Cardiac fibroblast (primary cell): ENCODE data around the gene DFFB.

ENCODE experiments used
- DNase-seq, 2 donors: peaks; one replicate each; pipeline versions ENCODE4 v3.0.0 to v3.0.0-alpha.2; 2010; ENCODE audit warnings: low read depth in 2 of 2
- H3K4me3 ChIP-seq, 2 donors: replicated peaks in 1 of 2; 1 replicate in 1 of 2; 2 replicates in 1 of 2; pipeline ENCODE4 v1.5.1; 2011; ENCODE audit warnings: low read depth in 2 of 2, low read length in 2 of 2, mild to moderate bottlenecking in 2 of 2, moderate library complexity in 1 of 2
- TF ChIP-seq, protein P1 (sequence below): IDR thresholded peaks from one replicate; pipeline ENCODE4 v1.5.1; 2011; ENCODE audit warnings: low read depth, mild to moderate bottlenecking, low read length, inconsistent platforms

The DFFB gene

GRCh38 chr1:3868464-3869006 is 11.3 kb downstream of the DFFB start:
- no peak for DNase-seq
- TF ChIP-seq, protein P1, sequence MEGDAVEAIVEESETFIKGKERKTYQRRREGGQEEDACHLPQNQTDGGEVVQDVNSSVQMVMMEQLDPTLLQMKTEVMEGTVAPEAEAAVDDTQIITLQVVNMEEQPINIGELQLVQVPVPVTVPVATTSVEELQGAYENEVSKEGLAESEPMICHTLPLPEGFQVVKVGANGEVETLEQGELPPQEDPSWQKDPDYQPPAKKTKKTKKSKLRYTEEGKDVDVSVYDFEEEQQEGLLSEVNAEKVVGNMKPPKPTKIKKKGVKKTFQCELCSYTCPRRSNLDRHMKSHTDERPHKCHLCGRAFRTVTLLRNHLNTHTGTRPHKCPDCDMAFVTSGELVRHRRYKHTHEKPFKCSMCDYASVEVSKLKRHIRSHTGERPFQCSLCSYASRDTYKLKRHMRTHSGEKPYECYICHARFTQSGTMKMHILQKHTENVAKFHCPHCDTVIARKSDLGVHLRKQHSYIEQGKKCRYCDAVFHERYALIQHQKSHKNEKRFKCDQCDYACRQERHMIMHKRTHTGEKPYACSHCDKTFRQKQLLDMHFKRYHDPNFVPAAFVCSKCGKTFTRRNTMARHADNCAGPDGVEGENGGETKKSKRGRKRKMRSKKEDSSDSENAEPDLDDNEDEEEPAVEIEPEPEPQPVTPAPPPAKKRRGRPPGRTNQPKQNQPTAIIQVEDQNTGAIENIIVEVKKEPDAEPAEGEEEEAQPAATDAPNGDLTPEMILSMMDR = no peak
- no peak overlapping the region for H3K4me3 ChIP-seq

- TF ChIP-seq, protein P1 = no peak
- H3K4me3 ChIP-seq = no peak overlapping the region
- peak; percentile 14 to 37 for DNase-seq
Observed at GRCh38 chr1:3869751-3870301, 12.6 kb downstream of the DFFB start.

GRCh38 chr1:3871451-3871805 is 14.2 kb downstream of the DFFB start:
- TF ChIP-seq, protein P1 = no peak
- H3K4me3 ChIP-seq = no peak overlapping the region
- DNase-seq = no peak

- no peak overlapping the region for H3K4me3 ChIP-seq
- DNase-seq = no peak
- TF ChIP-seq, protein P1 = no peak
Observed at GRCh38 chr1:3872546-3872945, 15.3 kb downstream of the DFFB start.

DNA sequence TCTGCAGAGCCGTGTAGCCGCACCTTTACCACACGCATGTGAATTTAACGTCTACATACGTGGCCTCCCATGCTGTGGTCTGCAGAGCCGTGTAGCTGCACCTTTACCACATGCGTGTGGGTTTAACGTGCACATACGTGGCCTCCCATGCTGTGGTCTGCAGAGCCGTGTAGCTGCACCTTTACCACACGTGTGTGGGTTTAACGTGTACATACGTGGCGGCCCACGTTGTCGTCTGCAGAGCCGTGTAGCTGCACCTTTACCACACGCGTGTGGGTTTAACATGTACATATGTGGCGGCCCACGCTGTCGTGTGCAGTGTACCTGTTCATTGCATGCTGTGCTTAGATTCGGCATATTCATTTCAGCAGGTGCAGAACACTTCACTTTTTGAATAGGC is 17.5 kb downstream of the DFFB start:
- no peak overlapping the region for H3K4me3 ChIP-seq
- TF ChIP-seq, protein P1 = no peak
- no peak for DNase-seq

GRCh38 chr1:3876716-3877115 is 19.4 kb downstream of the DFFB start:
- H3K4me3 ChIP-seq = no peak overlapping the region
- TF ChIP-seq, protein P1 = no peak
- DNase-seq = no peak

DNA sequence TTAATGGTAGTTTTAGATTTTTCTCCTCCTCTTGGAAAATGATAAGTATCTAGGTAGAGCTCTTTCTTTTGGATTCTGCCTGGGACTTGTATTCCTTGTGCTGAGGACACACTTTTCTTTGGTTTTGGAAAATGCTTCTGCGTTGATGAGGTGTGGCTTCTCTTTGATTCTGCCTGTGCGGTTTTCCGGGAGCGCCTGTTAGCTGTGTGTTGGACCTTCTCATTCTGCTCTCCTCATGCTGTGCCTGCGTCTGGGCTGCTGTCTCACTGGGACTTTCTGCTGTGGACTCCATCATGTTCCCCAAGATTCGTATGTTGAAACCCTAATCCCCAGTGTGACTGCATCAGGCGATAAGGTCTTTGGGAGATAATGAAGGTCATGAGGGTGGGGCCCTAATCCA is 21.8 kb downstream of the DFFB start:
- TF ChIP-seq, protein P1 = no peak
- no peak for DNase-seq
- H3K4me3 ChIP-seq = no peak overlapping the region
